Stimulated activated CD8-positive, alpha-beta memory T cell treated with anti-CD3 and anti-CD28 coated beads, Interleukin-15, amount 100 ng/mL, for 1 hour (primary cell): ENCODE measurements around the gene KMT5C.

Experiments used
- DNase-seq: peaks from one replicate; pipeline ENCODE4 v3.0.0-alpha.2; 2020; ENCODE audit warnings: low read depth

Gene KMT5C

GRCh38 chr19:55347442-55348009, 7.8 kb downstream of the KMT5C start:
- no peak for DNase-seq

- DNase-seq, result no peak
These were observed 8.8 kb downstream of the KMT5C start for GRCh38 chr19:55348317-55349034.

GRCh38 chr19:55350620-55351315, 11.1 kb downstream of the KMT5C start:
- DNase-seq, result no peak

GRCh38 chr19:55352040-55352439, 12.4 kb downstream of the KMT5C start:
- DNase-seq, result no peak

- DNase-seq, result no peak
These were observed 13.0 kb downstream of the KMT5C start for GRCh38 chr19:55352549-55353145.

GRCh38 chr19:55353356-55353802, 13.7 kb downstream of the KMT5C start:
- DNase-seq, result no peak

- DNase-seq, result peak; percentile 34
These were observed 14.4 kb downstream of the KMT5C start for GRCh38 chr19:55353803-55354697.

GRCh38 chr19:55354698-55355212, 15.1 kb downstream of the KMT5C start, which contains the start of gene COX6B2:
Gene COX6B2 (minus strand): TSS chr19:55354719. CDS start chr19:55354521, 198 bp downstream.
- no peak for DNase-seq

GRCh38 chr19:55355213-55355821, 15.6 kb downstream of the KMT5C start:
- no peak for DNase-seq

GRCh38 chr19:55358493-55358892, 18.8 kb downstream of the KMT5C start:
- DNase-seq, result no peak

GRCh38 chr19:55358943-55359908, 19.6 kb downstream of the KMT5C start:
- DNase-seq, result no peak

- DNase-seq, result no peak
These were observed 21.2 kb downstream of the KMT5C start for GRCh38 chr19:55360902-55361301.

GRCh38 chr19:55362174-55362989, 22.7 kb downstream of the KMT5C start:
- no peak for DNase-seq

- DNase-seq, result no peak
These were observed 23.5 kb downstream of the KMT5C start, which contains the start of gene GARIN5B for GRCh38 chr19:55362990-55363716. Gene GARIN5B (minus strand): TSS chr19:55363260. CDS start chr19:55363066, 194 bp downstream.

- DNase-seq, result no peak
These were observed 25.6 kb downstream of the KMT5C start for GRCh38 chr19:55365245-55365644.

- no peak for DNase-seq
These were observed 26.3 kb downstream of the KMT5C start for GRCh38 chr19:55365964-55366363.

GRCh38 chr19:55366790-55367189, 27.1 kb downstream of the KMT5C start:
- DNase-seq, result no peak

GRCh38 chr19:55368106-55368505, 28.4 kb downstream of the KMT5C start:
- no peak for DNase-seq
